NCI-H748 (cell line): Measurements from ENCODE around the gene CFAP45.

ENCODE experiments used
- DNase-seq: peaks from one replicate; lab custom pipeline; 2025; ENCODE audit not compliant: unreplicated experiment; lab: John Stamatoyannopoulos, UW

Gene CFAP45

GRCh38 chr1:159924791-159925718 is 25.1 kb upstream of the CFAP45 start, which contains the start of gene TAGLN2:
TSS of gene TAGLN2 (minus strand) at chr1:159925507. CDS start at chr1:159920509, 4,998 bp downstream.
- DNase-seq: peak; percentile 71

- DNase-seq: peak; percentile 80
Measured at GRCh38 chr1:159924025-159924790, 24.2 kb upstream of the CFAP45 start.

- DNase-seq: peak; percentile 96
Measured at GRCh38 chr1:159923203-159924024, 23.4 kb upstream of the CFAP45 start.

- peak; percentile 78 for DNase-seq
Measured at GRCh38 chr1:159922511-159923202, 22.7 kb upstream of the CFAP45 start.

GRCh38 chr1:159921700-159922504 is 21.9 kb upstream of the CFAP45 start:
- DNase-seq: no peak

- no peak for DNase-seq
Measured at GRCh38 chr1:159921251-159921650, 21.3 kb upstream of the CFAP45 start.

GRCh38 chr1:159920651-159921050 is 20.7 kb upstream of the CFAP45 start:
- DNase-seq: no peak

- no peak for DNase-seq
Measured at GRCh38 chr1:159920202-159920601, 20.2 kb upstream of the CFAP45 start.

GRCh38 chr1:159919236-159919865 is 19.4 kb upstream of the CFAP45 start:
- DNase-seq: no peak

- DNase-seq: no peak
Measured at GRCh38 chr1:159918352-159919200, 18.6 kb upstream of the CFAP45 start.

- DNase-seq: no peak
Measured at GRCh38 chr1:159917533-159918351, 17.8 kb upstream of the CFAP45 start.

- peak; percentile 37 for DNase-seq
Measured at GRCh38 chr1:159916242-159917051, 16.5 kb upstream of the CFAP45 start.

- peak; percentile 26 for DNase-seq
Measured at GRCh38 chr1:159915571-159916241, 15.7 kb upstream of the CFAP45 start.

GRCh38 chr1:159914252-159915018 is 14.5 kb upstream of the CFAP45 start:
- DNase-seq: peak; percentile 92
